ENCODE data around the gene CTRL. TPM values are rescaled to one million over a fixed set of nuclear protein-coding genes. Genes with fewer than 3 reads are reported as not detected.

Gene CTRL
- total and polyA plus RNA-seq, 7 donors, result 0.27 to 1.1 (median 1.1) TPM

GRCh38 chr16:67965668-67966548 is 34.2 kb upstream of the CTRL start:
- Histone ChIP-seq H3K4me3 (peak overlapping the region; percentile 88), H3K9me3 (no peaks in the 10 kb centered on the region), H3K4me1 (peaks cover 66% of the 10 kb centered on the region), H3K27ac (peak overlapping the region; percentile 91), H3K36me3 (ENCODE audit: insufficient read depth in 1 of 2, low read depth in 1 of 2) (peaks cover 0 to 27% of the 10 kb centered on the region in 2 donors), H3K27me3 (ENCODE audit: insufficient read depth in 3 of 3, low read length in 2 of 3) (no peaks in the 10 kb centered on the region)
- intact Hi-C loops (cut with DNase I), result loop anchor here in 1 of 2 donors (2.0 kb wide), 1 partner anchor 21 kb away; no protein-coding TSS in a partner anchor
- TF ChIP-seq CTCF (IDR thresholded peaks at IDR 0.05), result no peak
- 21 to 37% (median 22%) methylated on average over 11 of the region's 11 CpGs for WGBS, 3 donors
- DNase-seq (no peak), ATAC-seq (peak in 3 of 4 donors; percentile 20 to 46 (median 31))

- Histone ChIP-seq H3K27me3 (ENCODE audit: insufficient read depth in 3 of 3, low read length in 2 of 3) (no peaks in the 10 kb centered on the region), H3K27ac (peak overlapping the region; percentile 91), H3K4me3 (peak overlapping the region; percentile 88), H3K4me1 (peaks cover 77% of the 10 kb centered on the region), H3K36me3 (ENCODE audit: insufficient read depth in 1 of 2, low read depth in 1 of 2) (peaks cover 0 to 40% of the 10 kb centered on the region in 2 donors), H3K9me3 (no peaks in the 10 kb centered on the region)
- 37 to 50% (median 40%) methylated on average over 6 of the region's 6 CpGs for WGBS, 3 donors
- no peak for TF ChIP-seq CTCF (IDR thresholded peaks at IDR 0.05)
- DNase-seq, result no peak
- ATAC-seq, result peak in 2 of 4 donors; percentile 35 to 64
- intact Hi-C loops (cut with DNase I), result no loop called here
These were observed 32.9 kb upstream of the CTRL start for GRCh38 chr16:67964477-67965131.

- Histone ChIP-seq H3K9me3 (no peaks in the 10 kb centered on the region), H3K4me3 (peak overlapping the region; percentile 88), H3K4me1 (peaks cover 85% of the 10 kb centered on the region), H3K36me3 (ENCODE audit: insufficient read depth in 1 of 2, low read depth in 1 of 2) (peaks cover 0 to 48% of the 10 kb centered on the region in 2 donors), H3K27ac (peak overlapping the region; percentile 91), H3K27me3 (ENCODE audit: insufficient read depth in 3 of 3, low read length in 2 of 3) (no peaks in the 10 kb centered on the region)
- intact Hi-C loops (cut with DNase I), result no loop called here
- DNase-seq (peak in 1 of 2 donors; percentile 72), ATAC-seq (peak in 3 of 4 donors; percentile 12 to 28 (median 14))
- 40 to 64% (median 47%) methylated on average over 32 of the region's 32 CpGs for WGBS, 3 donors
- no peak for TF ChIP-seq CTCF (IDR thresholded peaks at IDR 0.05)
These were observed 32.1 kb upstream of the CTRL start for GRCh38 chr16:67963662-67964321.

- no peaks in the 10 kb centered on the region for H3K9me3 ChIP-seq
- H3K4me3 ChIP-seq, result no peak overlapping the region
- ATAC-seq (peak in 2 of 4 donors; percentile 24 to 25), DNase-seq (no peak)
- peaks cover 89% of the 10 kb centered on the region for H3K4me1 ChIP-seq
- peak overlapping the region; percentile 91 for H3K27ac ChIP-seq
- peaks cover 0 to 53% of the 10 kb centered on the region in 2 donors for H3K36me3 ChIP-seq (ENCODE audit: insufficient read depth in 1 of 2, low read depth in 1 of 2)
- intact Hi-C loops (cut with DNase I), result no loop called here
- H3K27me3 ChIP-seq (ENCODE audit: insufficient read depth in 3 of 3, low read length in 2 of 3), result no peaks in the 10 kb centered on the region
- no peak for TF ChIP-seq CTCF (IDR thresholded peaks at IDR 0.05)
- 5 to 28% (median 18%) methylated on average over 2 of the region's 2 CpGs for WGBS, 3 donors
These were observed 31.6 kb upstream of the CTRL start for GRCh38 chr16:67963292-67963661.

Data from psoas muscle (tissue), 8 donors.